GM19467 (cell line): ENCODE results near the gene MFAP4.

Experiments
- ATAC-seq: cut with Tn5 transposase; IDR thresholded peaks from one replicate; pipeline ENCODE4 v1.9.1; 2021; ENCODE audit warnings: mild to moderate bottlenecking, moderate library complexity; ENCODE audit not compliant: unreplicated experiment

Gene MFAP4

DNA sequence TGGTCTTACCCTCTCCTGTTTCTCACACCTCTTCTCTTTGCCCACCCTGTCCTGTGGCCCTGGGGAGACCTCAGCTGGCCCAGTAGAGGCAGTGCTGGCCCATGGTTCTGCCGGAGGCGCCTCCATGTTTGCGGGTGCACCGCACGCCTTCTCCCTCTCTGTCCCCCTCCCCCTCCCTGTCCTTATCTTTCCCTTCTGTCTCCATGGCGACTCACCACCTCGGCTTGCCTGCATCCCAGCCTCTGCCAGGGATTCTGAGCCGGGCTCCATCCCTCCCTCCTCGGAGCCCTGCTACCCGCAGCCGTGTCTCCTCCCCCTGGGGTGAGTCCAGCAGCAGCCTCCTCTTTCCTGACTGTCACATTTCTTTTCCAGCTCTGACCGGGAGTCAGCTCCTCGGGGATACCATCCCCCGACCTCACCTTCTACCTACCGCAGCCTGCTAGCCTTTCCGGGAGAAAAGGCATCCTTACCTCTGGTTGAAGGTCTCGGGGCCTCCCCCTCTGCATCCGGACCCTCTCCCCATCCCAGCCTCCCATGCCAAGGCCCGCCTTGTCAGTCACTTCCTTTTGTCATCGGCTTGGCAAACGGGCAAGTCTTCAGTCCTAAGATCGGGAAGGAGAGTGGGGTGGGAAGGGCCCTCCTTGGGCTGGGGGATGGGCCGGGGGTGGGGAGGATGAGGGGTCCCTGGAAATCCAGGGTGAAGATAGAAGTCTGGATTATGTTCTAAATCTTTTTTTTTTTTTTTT, 24.1 kb upstream of the MFAP4 start, which contains the start of gene RNF112:
Gene RNF112 (plus strand): TSS at position 358 of the 746 bp plus-strand sequence. CDS start 177 bp downstream, at position 535.
- ATAC-seq, result no peak

DNA sequence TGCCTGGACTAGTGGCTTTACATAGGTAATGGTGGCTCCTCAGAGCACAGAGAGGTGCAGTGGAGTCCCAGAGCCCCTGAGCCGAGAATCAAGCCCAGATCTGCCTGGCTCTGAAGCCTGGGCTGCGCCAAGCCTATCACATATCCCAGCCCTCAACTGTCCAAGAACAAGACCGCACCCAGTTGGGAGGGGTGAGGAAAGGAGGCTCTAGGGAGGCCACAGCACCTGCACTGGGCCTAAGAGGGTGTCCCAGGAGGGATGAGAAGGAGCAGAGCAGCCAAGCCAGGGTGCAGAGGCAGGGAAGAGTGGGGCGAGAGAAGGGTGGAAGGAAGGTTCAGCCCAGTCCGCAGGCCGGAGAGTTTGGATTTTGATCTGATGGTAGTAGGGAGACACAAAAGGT, 23.1 kb upstream of the MFAP4 start:
- no peak for ATAC-seq

DNA sequence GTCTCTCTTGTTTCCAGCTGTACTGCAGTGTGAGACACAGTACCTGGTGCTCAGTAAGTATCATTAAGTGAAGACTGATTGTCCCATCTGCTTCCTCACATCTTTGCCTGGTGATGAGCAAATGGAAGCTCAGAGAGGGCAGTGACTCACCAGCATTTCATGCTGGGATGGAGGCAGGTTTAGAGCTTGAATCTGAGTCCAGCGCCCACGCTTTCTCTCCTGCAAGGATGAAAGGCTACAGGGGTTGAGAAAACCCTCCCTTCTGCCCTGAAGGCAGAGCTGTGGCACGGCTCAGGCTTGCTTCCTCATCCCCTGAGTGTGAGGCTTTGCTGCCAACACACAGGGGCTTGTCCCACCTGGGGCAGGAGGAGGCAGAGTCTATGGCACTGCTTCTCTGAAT, 22.5 kb upstream of the MFAP4 start:
- no peak for ATAC-seq

DNA sequence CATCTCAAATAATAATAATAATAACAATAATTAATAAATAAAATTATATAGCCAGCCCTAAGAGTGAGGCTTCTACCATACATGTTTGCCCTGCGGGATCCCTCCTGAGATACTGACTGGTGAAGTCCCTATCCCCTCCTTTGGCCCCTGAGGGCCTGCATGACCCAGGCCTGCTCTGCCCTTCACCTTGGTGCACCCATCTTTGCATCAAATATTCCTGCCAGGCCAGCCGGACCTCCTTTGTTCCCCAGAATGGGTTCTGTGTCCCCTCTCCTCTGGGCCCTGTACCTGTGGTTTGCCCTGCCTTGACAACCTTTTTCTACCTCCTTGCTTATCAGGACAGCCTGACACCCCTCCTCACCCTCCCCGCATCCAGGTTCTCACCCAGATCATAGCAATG, 22.1 kb upstream of the MFAP4 start:
- no peak for ATAC-seq

DNA sequence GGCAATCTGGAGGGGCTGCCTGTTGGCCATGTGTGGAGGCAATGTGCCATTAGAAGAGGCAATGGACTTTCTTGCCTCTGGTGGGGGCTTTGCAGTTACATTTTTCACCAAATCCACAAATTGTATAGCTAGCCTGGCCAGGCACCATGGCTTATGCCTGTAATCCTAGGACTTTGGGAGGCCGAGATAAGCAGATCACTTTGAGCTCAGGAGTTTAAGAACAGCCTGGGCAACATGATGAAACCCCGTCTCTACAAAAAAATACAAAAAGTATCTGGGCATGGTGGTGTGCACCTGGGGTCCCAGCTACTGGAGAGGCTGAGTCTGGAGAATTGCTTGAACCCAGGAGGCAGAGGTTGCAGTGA, 21.3 kb upstream of the MFAP4 start:
- no peak for ATAC-seq

DNA sequence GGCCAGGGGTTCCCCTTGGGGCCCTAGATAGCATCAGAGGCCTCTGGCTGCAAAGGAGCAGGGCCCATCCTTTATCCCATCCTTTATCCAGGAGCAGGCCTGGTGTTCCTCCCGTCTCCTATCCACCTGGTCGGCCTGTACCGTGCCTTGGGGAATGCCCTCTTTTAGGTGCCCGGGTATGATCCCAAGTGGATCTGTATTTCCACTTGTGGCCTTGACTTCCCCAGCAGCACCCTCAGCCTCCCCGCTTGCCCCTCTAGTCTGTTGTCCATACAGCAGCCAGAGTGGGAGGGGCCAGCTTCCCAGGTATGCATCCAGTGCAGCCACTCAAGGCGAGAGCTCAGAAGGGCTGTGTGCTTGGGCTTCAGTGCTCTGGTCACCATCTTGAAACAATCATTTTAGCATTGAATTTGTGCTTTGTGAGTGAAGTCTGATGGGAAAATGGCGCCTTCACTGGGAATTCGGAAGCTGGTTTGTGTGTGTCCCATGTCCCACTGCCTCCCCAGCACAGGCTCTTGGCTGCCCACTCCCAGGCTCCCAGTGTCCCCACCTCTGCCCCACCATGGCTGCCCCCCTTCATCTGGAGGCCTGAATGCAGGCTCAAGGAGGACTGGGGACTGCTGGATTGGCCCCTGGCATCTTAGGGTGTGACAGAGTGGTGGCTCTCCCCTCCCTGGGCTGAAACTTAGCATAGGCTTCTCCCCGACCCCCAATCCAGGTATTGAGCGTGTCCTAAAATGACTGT, 20.8 kb upstream of the MFAP4 start:
- ATAC-seq, result no peak

DNA sequence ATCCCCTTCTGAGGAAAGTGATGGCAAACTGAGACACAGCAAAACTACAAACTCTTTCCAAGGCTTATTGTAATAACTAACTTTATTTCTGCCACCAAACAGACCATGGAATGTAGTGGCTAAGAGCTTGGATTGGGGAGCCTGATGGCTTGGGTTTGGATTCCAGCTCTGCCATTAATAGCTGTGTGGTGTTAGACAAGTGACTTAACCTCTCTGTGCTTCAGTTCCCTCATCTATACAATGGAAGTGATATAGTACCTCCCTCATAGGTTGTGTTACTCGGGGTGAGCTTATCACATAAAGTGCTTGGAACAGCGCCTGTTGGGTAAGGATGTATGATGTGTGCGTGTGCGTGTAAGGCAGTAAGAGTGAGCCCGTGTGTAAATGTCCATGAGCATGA, 18.1 kb upstream of the MFAP4 start:
- ATAC-seq, result no peak

DNA sequence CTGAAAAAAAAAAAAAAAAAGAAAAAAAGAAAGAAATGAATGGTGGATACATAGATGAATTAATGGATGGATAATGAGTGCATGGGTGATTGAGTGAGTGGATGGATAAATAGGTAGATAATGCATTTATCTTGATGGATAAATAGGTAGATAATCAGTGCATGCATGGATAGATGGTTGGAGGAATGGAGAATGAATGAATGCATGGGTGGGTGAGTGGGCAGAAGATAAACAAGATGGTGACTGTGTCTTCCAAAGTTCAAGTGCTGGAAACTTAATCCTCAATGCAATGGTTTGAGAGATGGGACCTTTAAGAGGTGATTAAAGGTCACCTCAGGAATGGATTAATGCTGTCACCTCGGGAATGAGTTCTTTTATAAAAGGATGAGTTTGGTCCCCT, 17.3 kb upstream of the MFAP4 start:
- no peak for ATAC-seq

DNA sequence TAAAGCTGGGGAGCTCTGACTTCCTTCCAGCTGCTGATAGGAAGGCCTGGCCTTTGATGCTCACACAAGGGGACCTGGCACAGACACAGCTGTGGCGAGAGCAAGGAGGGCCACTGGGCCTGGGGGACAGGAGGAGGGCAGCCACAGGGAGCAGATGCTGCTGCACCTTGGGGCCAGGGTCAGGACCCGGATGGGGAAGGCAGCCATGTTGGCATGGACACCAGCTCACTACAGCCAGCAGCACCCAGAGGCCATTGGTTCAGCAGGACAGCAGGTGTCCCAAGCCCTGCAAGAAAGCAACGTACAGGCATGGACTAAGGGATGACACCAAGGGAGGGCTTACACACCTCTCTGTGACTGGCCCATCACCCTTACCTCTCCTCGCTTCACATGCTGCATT, 16.0 kb upstream of the MFAP4 start:
- no peak for ATAC-seq

DNA sequence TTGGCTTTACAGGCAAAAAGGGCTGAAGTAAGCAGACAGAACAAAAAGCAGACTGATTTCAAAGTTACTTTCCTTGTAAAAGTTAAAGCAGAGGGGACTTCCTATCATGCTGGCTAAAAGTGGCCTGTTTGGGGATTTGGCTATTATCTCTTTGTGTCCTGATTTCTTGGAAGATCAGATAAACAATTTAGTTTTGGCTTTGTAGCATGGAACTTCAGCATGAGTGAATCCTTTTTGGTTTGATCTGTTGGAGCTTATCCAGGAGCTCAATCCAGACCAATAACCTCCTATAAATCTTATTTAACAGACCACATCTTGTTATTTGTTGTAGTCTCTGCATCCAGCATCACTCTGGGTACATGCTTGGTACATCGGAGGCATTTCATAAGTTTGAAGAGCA, 15.2 kb upstream of the MFAP4 start:
- no peak for ATAC-seq

DNA sequence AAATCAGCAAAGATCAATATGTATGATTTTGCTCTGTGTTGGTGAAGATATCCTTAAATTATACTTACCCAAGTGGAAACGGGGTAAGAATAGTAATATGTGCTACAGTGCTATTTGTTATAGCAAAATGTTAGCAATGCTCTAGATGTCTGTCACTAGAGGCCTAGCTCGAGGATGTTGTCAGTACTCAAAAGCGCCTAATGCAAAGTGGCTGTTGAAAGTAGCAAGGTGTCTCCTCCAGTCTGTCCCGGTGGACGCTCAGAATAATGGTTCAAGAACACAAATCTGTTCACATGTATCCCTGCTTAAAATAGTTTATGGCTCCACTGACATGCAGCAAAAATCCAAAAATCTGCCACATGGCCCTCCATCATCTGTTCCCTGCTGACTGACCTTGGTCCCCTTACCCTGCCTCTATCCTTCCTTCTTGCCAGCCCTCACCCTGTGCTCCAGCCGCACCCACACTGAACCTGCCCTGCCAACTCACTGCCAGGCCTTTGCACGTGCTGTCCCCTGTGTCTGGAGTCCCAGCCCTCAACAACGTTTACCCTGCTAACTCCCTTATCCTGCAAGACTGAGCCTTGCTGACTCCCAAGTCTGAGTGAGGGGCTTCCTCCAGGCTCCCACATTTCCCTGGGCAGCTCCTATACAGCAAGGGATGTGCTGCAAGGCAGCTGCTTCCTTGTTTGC, 14.5 kb upstream of the MFAP4 start:
- ATAC-seq, result no peak

DNA sequence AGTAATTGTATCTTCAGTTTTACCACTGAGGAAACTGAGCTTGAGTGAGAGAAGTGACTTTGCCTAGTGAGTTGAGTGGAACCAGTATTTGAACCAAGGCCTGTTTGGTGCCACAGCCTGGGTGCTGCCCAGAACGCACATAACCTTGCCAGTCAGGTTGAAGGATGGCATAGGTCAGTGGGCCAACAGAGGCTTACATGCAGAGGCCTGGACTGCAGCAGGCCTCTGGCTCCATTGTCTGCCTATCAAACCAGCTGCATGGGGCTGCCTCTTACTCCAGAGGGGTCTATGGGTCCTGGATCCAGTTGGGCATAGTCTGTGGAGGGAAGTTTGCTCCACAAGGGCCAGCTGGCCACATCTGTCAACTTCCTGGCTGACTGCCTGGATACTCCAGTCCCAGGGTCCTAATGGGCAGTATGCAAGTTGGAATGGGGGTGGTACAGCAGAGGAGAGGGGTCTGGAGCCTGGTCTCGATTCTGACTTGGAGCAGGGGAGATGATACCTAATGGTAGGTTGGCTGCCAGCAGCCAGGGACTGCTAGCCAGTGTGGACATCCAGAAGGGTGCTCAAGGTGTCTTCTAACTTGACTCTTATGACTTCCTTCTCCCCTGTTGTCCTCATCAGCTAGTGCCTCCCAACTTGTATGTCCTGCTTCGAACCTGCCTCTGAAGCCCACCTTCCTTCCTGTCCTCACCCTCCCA, 12.9 kb upstream of the MFAP4 start:
- no peak for ATAC-seq

DNA sequence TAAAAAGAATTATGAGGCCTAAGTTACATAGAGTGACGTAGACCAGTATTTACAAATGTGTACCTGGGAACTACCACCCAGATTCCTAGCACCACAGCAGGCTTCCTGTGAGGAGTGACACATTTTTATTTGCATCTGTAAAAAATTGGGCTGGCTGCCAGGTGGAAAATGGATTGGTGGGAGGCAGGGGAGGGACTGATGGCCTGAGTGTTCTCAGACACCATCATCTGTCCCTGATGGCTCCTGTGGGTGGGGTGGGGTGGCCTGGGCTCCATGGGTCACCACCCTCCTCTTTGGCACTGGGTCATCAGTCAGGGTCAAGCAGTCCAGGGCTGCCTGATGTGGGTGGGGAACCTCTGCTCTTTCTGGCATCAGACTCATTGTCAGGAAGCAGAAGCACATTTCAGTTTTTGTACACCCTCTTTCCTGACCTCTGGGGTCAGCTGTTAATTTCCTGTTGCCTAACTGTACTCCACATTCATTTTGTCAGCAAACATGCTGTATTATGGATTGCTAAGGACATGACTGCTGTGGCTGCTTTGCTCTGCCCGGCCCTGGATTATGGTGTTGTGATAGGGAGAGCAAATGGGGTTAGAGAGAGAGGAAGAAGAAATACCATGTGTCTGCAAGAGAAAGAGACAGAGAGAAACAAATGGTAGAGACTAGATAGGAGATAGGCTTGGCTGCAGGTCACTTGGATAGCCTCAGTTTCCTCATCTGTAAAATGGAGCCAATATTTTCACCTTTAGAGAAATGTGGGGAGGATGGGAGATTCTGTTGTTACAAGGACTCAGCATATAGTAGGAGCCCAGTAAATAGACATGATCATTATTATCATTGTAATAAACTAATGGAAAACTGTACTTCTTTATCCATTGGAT, 11.6 kb upstream of the MFAP4 start:
- no peak for ATAC-seq

DNA sequence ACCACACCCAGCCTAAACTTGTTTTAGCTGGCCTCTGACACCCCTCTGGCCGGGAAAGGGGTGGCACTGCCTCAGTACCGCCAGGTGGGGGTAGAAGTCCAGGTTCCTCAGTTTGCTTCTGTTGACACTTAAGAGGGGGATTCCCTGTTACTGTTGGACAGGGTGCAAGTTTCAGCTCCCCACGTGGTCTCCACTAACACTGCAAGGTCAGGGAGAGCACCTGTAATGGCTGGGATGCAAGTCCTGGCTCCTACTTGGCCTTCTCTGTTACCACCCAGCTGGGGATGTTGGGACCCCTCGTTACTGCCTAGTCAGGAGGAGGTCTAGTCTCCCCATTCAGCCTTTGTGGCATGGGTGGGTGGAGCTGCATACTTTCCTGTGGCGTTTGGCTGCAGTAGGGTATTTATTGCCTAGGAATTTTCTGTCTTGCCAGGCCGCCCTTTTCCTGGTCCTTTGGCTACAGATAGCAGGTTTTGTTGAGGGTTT, 10.6 kb upstream of the MFAP4 start:
- no peak for ATAC-seq

DNA sequence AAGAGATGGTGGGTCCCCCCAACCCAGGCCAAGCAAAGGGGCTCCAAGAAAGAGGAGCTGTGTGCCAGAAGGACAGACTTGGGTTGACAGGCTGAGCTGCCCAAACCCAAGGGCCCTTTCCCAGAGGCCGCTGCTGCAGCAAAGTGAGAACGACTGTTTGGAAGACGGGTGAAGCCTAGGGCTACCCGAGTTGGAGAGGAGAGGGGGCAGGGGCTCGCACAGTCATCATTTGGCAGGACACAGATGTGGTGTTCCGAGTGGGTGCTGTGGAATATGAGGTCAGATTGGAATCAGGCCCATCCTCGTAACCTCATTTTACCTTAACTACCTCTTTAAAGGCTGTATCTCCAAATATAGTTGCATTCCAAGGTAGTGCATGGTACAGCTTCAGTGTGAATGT, 5.3 kb upstream of the MFAP4 start:
- ATAC-seq, result no peak

DNA sequence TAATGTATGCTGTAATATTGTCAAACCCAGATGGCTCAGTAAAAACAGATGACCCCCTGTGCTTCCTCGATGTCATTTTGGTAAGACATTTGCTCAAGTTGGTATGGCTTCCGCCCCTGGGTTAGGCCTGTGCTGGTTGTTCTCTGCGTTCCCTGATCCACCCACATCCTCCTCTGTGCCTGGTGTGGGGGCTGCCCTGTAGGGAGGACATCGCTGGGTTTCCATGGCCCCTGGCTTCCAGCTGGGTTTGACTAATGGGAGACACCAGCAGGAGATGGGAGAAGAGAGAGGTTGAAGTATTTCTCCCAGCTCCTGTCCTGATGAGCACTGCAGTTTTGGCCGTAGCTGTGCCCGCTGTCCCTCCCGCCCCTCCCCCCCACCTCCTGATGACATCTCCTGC, 4.4 kb upstream of the MFAP4 start:
- ATAC-seq, result no peak

DNA sequence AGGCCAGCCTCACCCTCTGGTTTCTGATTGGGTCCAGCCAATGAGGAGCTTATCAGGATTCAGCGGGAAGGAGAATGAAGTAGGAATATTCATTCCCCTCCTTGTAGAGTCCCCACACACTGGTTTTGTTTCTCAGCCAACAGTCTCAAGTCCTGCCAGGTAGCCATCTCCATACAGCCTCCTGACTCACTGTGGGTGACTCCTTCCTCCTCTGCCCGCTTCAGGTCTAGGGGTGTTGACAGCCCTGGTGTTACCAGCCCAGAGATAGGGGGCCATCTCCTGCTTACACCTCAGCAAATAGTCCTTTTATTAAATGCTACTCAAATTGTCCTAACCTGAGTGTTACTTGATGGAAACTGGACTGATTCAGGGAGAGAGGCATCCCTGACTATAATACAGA, 4.0 kb upstream of the MFAP4 start:
- no peak for ATAC-seq

DNA sequence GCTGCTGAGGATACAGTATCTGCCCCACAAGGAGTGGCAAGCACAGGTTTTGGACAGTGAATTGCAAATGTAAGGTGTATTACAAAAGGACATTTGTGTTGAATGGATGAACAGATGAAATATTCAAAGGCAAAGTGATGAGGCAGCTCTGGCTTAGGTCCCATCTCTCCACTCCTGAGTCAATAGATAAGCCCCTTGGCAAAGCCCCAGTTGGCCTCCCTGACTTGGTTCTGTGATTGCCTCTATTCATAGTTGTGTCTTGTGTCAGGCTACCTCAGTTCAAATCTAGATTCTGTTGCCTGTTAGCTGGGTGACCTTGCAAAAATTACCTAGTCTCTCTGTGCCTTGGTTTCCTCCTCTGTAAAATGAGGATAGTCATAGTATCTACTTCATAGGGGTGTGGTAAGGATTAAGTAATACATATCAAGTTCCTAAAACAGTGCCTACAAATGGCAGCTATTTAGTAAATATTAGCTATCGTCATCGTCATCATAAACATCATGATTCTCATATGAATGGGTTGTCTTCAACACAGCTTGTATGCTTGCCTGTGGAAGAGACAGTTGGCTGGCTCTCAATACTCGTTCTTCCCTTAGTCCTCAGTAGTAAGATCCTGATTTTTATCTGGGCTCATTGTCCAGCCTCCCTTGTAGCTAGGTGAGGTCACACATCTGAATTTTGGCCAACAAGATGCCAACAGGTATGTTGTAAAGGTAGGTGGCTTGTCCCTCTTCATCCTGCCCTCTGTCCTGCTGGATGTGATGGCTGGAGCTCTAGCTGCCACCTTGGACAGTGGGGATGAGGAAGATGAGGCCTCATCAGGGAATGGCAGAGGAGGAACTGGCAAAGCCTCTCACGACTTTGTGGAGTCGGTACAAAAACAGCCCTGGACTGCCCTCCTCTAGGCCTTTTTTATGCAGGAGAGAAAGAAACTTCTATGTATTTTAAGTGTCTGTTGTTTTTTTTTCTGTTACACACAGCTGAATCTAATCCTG, 2.1 kb upstream of the MFAP4 start:
- ATAC-seq, result no peak

DNA sequence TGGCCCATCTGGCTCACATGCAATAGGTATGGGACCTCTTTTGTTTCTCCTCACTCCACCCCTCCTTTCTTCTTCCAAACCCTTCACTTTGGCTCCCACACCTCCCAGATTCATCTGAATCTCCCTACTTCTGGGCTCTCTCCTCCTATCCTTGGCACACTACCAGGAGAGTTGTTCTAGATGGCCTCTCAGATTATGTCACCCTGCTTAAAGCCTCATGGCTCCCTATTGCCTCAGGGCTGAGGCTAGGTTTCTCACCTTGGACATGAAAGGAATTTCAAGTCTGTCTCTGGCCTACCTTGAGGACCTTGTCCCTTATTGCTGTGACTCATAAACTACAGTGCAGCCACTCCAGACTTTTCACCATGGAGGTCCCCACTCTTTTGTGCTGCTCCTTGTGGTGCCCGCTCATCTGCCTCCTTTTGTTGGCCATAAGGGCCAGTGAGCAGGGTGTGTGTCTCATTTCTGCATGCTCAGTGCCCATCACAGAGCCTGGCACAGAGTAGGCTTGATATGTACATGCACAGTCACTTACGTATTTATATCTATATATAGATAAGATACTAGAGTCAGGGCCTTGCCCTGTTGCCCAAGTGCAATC, 1.0 kb upstream of the MFAP4 start:
- ATAC-seq, result no peak
